HG02884 (cell line): ENCODE measurements around the gene TSC22D1.

Experiments
- ATAC-seq: cut with Tn5 transposase; IDR thresholded peaks from one replicate; pipeline ENCODE4 v1.9.1; 2021; ENCODE audit warnings: mild to moderate bottlenecking, moderate library complexity; ENCODE audit not compliant: unreplicated experiment

Gene TSC22D1

GRCh38 chr13:44388427-44389059, 187.6 kb downstream of the TSC22D1 start:
- ATAC-seq, result no peak

- no peak for ATAC-seq
These were observed 189.1 kb downstream of the TSC22D1 start for GRCh38 chr13:44386913-44387556.

GRCh38 chr13:44385847-44386246, 190.3 kb downstream of the TSC22D1 start:
- ATAC-seq, result no peak

GRCh38 chr13:44385401-44385800, 190.7 kb downstream of the TSC22D1 start:
- ATAC-seq, result no peak

GRCh38 chr13:44384778-44385177, 191.4 kb downstream of the TSC22D1 start:
- ATAC-seq, result no peak

- no peak for ATAC-seq
These were observed 192.2 kb downstream of the TSC22D1 start for GRCh38 chr13:44383945-44384344.

GRCh38 chr13:44382635-44383145, 193.4 kb downstream of the TSC22D1 start:
- no peak for ATAC-seq
